Prostate gland (tissue), 2 donors: ENCODE results near the gene AP3B1.

Experiments
- POLR2A ChIP-seq: fragments of 450-650 bp; IDR thresholded peaks from one replicate; pipeline ENCODE4 v1.6.1; 2016; ENCODE audit warnings: antibody characterized with exemption, mild to moderate bottlenecking
- TF ChIP-seq, protein P1 (sequence below), 4 experiments: fragments of 200-600 bp in 2 of 4; fragments of 450-650 bp in 2 of 4; sonication (generic) in 2 of 4; IDR thresholded peaks; 1 replicate in 3 of 4; 2 replicates in 1 of 4; pipeline ENCODE4 v1.5.1; 2016 to 2019; ENCODE audit warnings: antibody characterized with exemption in 4 of 4, mild to moderate bottlenecking in 2 of 4, moderate library complexity in 2 of 4

DNA sequence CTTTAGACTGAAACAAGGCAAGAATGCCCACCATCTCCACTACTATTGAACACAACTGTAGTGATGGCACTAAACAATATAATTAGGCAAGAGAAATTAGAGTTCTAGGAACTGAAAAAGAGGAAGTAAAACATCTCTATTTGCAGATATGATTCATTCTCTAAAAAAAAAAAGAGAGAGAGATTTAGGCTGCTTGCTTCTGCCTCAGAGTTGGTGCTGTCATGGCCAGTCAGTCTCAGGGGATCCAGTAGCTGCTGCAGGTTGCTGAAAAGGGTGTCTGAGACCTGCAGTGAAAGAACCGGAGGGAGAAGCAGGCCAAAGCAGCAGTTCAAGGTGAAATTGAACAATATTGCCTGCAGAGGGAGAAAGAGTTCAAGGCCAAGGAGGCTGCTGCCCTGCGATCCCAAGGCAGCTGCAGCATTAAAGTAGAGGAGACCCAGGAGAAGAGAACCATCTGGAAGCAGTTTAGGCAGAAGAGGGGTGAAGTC lies 72.5 kb downstream of the AP3B1 start:
- TF ChIP-seq POLR2A: no peak
- TF ChIP-seq, protein P1, sequence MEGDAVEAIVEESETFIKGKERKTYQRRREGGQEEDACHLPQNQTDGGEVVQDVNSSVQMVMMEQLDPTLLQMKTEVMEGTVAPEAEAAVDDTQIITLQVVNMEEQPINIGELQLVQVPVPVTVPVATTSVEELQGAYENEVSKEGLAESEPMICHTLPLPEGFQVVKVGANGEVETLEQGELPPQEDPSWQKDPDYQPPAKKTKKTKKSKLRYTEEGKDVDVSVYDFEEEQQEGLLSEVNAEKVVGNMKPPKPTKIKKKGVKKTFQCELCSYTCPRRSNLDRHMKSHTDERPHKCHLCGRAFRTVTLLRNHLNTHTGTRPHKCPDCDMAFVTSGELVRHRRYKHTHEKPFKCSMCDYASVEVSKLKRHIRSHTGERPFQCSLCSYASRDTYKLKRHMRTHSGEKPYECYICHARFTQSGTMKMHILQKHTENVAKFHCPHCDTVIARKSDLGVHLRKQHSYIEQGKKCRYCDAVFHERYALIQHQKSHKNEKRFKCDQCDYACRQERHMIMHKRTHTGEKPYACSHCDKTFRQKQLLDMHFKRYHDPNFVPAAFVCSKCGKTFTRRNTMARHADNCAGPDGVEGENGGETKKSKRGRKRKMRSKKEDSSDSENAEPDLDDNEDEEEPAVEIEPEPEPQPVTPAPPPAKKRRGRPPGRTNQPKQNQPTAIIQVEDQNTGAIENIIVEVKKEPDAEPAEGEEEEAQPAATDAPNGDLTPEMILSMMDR (IDR thresholded peaks at IDR 0.05): no peak
